Natural killer cell (primary cell): ENCODE data around the gene SSH2. TPM values are rescaled to one million over a fixed set of nuclear protein-coding genes. Genes with fewer than 3 reads are reported as not detected.
"Not testable (repeated sequence)": the region's sequence is repeated elsewhere in the genome, so short reads cannot be mapped to it uniquely, and the experiment has no call there.

Experiments
- ATAC-seq, 3 donors: fragments of 150-1000 bp in 2 of 3; fragments of 200-7000 bp in 1 of 3; cut with Tn5 transposase; 1 replicate in 1 of 3; 2 replicates in 2 of 3; pipeline ENCODE4 v1.10.0; 2021; ENCODE audit warnings: mild to moderate bottlenecking in 2 of 3, moderate library complexity in 2 of 3
- DNase-seq, 2 donors: peaks; one replicate each; pipeline versions ENCODE4 v3.0.0 to v3.0.0-alpha.2; 2013 to 2021; ENCODE audit warnings: mixed read lengths in 1 of 2
- H3K27ac ChIP-seq: one replicate; pipeline ENCODE4 v1.5.1; 2013; ENCODE audit warnings: mild to moderate bottlenecking, low read length
- H3K27me3 ChIP-seq: one replicate; pipeline ENCODE4 v1.6.1; 2013; ENCODE audit warnings: low read length; ENCODE audit not compliant: control insufficient read depth, insufficient read depth
- H3K36me3 ChIP-seq: one replicate; pipeline ENCODE4 v1.6.1; 2013; ENCODE audit warnings: low read length; ENCODE audit not compliant: control insufficient read depth, insufficient read depth
- H3K4me1 ChIP-seq: one replicate; pipeline ENCODE4 v1.6.1; 2013; ENCODE audit warnings: low read length; ENCODE audit not compliant: control insufficient read depth, insufficient read depth
- H3K4me3 ChIP-seq: one replicate; pipeline ENCODE4 v1.5.1; 2013; ENCODE audit warnings: low read length
- H3K9me3 ChIP-seq: one replicate; pipeline ENCODE4 v1.6.1; 2013; ENCODE audit warnings: low read length; ENCODE audit not compliant: control insufficient read depth, insufficient read depth
- H3K27ac Mint-ChIP-seq, 2 donors: one replicate each; pipeline ENCODE4 v1.8.0; 2022; ENCODE audit warnings: mild to moderate bottlenecking in 2 of 2, mixed read lengths in 2 of 2, moderate library complexity in 1 of 2
- H3K27me3 Mint-ChIP-seq, 2 donors: one replicate each; pipeline ENCODE4 v1.8.0; 2022; ENCODE audit warnings: low read depth in 2 of 2, mixed read lengths in 2 of 2
- H3K36me3 Mint-ChIP-seq: one replicate; pipeline ENCODE4 v1.8.0; 2022; ENCODE audit warnings: mixed read lengths
- H3K4me1 Mint-ChIP-seq, 2 donors: one replicate each; pipeline ENCODE4 v1.8.0; 2022; ENCODE audit warnings: mixed read lengths in 2 of 2
- H3K4me3 Mint-ChIP-seq: one replicate; pipeline ENCODE4 v1.8.0; 2022; ENCODE audit warnings: mild to moderate bottlenecking, moderate library complexity, mixed read lengths
- H3K9me3 Mint-ChIP-seq, 2 donors: one replicate each; pipeline ENCODE4 v1.8.0; 2022; ENCODE audit warnings: mixed read lengths in 2 of 2
- CTCF ChIP-seq: fragments of 200-600 bp; IDR thresholded peaks from one replicate; pipeline ENCODE4 v1.8.0; 2022; ENCODE audit warnings: antibody characterized with exemption
- WGBS: methylation state at CpG from one replicate; pipeline ENCODE4 v1.1.7; 2013; ENCODE audit warnings: missing lambda C conversion rate; ENCODE audit not compliant: insufficient coverage; 5-methylcytosine and 5-hydroxymethylcytosine counted together
- intact Hi-C: fragments of 100-400 bp; cut with micrococcal nuclease; formaldehyde crosslinking; loops from one replicate; pipeline ENCODE4 v1.14.2; 2022
- total RNA-seq, 4 donors: library from RNA; stranded (reverse); fragments of 120-200 nt in 1 of 4; gene quantifications; one replicate each; pipeline versions ENCODE4 v1.2.3 to v1.2.4, GENCODE V29; 2013 to 2022

The SSH2 gene
- total RNA-seq, 3 donors from 2014 or later (not counting 1 experiment from before 2014, with no cell fraction given), result 124 to 166 (median 144) TPM

GRCh38 chr17:29864615-29865014 lies 65.4 kb downstream of the SSH2 start:
- H3K4me1 Mint-ChIP-seq, result peaks cover 41 to 53% of the 10 kb centered on the region in 2 donors
- no CpG with 5 or more reads among the region's 1 CpG for WGBS
- Histone ChIP-seq H3K4me1 (no peaks in the 10 kb centered on the region), H3K4me3 (no peak overlapping the region), H3K27me3 (no peaks in the 10 kb centered on the region), H3K36me3 (no peaks in the 10 kb centered on the region), H3K27ac (no peak overlapping the region), H3K9me3 (no peaks in the 10 kb centered on the region)
- ATAC-seq (no peak), DNase-seq (no peak)
- no peak for TF ChIP-seq CTCF
- H3K4me3 Mint-ChIP-seq, result no peak overlapping the region
- H3K27ac Mint-ChIP-seq, result no peak overlapping the region
- H3K9me3 Mint-ChIP-seq, result no peaks in the 10 kb centered on the region
- H3K36me3 Mint-ChIP-seq, result no peaks in the 10 kb centered on the region
- no peaks in the 10 kb centered on the region for H3K27me3 Mint-ChIP-seq
- intact Hi-C loops, result loop anchor here (5.0 kb wide), 1 partner anchor 68 kb away; the partner anchor contains the start of gene SSH2

DNA sequence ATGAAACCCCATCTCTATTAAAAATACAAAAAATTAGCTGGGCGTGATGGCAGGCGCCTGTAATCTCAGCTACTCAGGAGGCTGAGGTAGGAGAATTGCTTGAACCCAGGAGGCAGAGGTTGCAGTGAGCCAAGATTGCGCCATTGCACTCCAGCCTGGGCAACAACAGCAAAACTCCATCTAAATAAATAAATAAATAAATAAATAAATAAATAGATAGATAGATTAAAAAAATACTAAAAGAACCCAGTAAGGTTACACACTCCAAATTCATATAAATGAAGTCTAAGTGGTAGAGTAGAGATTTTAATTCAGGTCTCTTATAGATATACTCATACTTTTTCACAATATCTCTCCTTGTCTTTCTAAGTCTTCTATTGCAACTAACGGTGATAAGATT lies 65.9 kb downstream of the SSH2 start:
- H3K27ac ChIP-seq, H3K4me1 ChIP-seq, intact Hi-C loops, H3K27ac Mint-ChIP-seq, H3K36me3 Mint-ChIP-seq, DNase-seq, H3K9me3 Mint-ChIP-seq, ATAC-seq, H3K36me3 ChIP-seq, H3K27me3 Mint-ChIP-seq, H3K4me3 Mint-ChIP-seq, H3K27me3 ChIP-seq, H3K4me3 ChIP-seq, H3K9me3 ChIP-seq: not testable (repeated sequence)
- WGBS, result 100% methylated on average over 3 of the region's 4 CpGs
- peaks cover 37 to 49% of the 10 kb centered on the region in 2 donors for H3K4me1 Mint-ChIP-seq

GRCh38 chr17:29862951-29863350 lies 67.1 kb downstream of the SSH2 start:
- H3K27ac Mint-ChIP-seq, result no peak overlapping the region
- no peaks in the 10 kb centered on the region for H3K9me3 ChIP-seq
- TF ChIP-seq CTCF, result no peak
- no peak for DNase-seq
- H3K9me3 Mint-ChIP-seq, result no peaks in the 10 kb centered on the region
- intact Hi-C loops, result no loop called here
- no peaks in the 10 kb centered on the region for H3K27me3 Mint-ChIP-seq
- no peaks in the 10 kb centered on the region for H3K27me3 ChIP-seq
- H3K4me3 Mint-ChIP-seq, result no peak overlapping the region
- no peaks in the 10 kb centered on the region for H3K36me3 ChIP-seq
- no peaks in the 10 kb centered on the region for H3K4me1 ChIP-seq
- no peak overlapping the region for H3K27ac ChIP-seq
- H3K4me3 ChIP-seq, result no peak overlapping the region
- H3K4me1 Mint-ChIP-seq, result peaks cover 35 to 43% of the 10 kb centered on the region in 2 donors
- ATAC-seq, result no peak
- H3K36me3 Mint-ChIP-seq, result no peaks in the 10 kb centered on the region

DNA sequence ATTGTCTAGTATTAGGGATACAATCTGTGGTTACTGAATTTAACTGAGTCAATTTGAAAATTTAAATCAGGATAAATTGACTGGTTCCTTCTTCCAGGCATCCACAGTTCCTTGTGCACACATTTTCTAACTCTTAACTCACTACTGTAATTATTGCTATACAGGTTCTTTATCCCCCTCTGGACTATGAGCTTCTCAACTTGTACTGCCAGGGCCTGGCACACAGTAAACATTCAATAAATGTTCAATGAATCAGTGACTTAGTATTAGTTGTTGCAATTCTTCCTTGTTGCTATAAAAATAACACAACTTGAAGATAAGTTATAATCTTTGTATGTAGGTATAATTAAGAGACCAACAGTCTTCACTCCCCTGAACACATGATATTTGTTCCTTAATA lies 67.9 kb downstream of the SSH2 start:
- Mint-ChIP-seq H3K27me3 (no peaks in the 10 kb centered on the region), H3K27ac (no peak overlapping the region), H3K4me1 (peaks cover 33 to 40% of the 10 kb centered on the region in 2 donors), H3K4me3 (no peak overlapping the region), H3K9me3 (no peaks in the 10 kb centered on the region), H3K36me3 (no peaks in the 10 kb centered on the region)
- no peak for TF ChIP-seq CTCF
- H3K4me1 ChIP-seq, result no peaks in the 10 kb centered on the region
- no peaks in the 10 kb centered on the region for H3K36me3 ChIP-seq
- H3K27ac ChIP-seq, result no peak overlapping the region
- H3K27me3 ChIP-seq, result no peaks in the 10 kb centered on the region
- no peak overlapping the region for H3K4me3 ChIP-seq
- H3K9me3 ChIP-seq, result no peaks in the 10 kb centered on the region
- DNase-seq, result no peak
- no peak for ATAC-seq
- intact Hi-C loops, result no loop called here

DNA sequence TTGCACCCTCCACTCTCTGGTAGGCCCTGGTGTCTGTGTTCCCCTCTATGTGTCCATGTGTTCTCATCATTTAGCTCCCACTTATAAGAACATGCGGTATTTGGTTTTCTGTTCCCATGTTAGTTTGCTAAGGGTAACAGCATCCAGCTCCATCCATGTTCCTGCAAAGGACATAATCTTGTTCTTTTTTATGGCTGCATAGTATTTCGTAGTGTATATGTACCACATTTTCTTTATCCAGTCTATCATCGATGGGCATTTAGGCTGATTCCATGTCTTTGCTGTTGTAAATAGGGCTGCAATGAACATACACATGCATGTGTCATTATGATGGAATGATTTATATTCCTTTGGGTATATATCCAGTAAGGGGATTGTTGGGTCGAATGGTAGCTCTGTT lies 70.6 kb downstream of the SSH2 start:
- H3K4me1 ChIP-seq, DNase-seq, H3K27me3 ChIP-seq, H3K36me3 Mint-ChIP-seq, H3K27ac ChIP-seq, H3K4me3 Mint-ChIP-seq, ATAC-seq, H3K9me3 Mint-ChIP-seq, H3K36me3 ChIP-seq, H3K9me3 ChIP-seq, H3K27ac Mint-ChIP-seq, H3K27me3 Mint-ChIP-seq, H3K4me3 ChIP-seq, intact Hi-C loops: not testable (repeated sequence)
- peaks cover 33 to 35% of the 10 kb centered on the region in 2 donors for H3K4me1 Mint-ChIP-seq
- 94% methylated on average over 3 of the region's 4 CpGs for WGBS
